Osteocyte (in vitro differentiated cells): ENCODE results near the gene SMTNL1. TPM values are rescaled to one million over a fixed set of nuclear protein-coding genes. Genes with fewer than 3 reads are reported as not detected.
A peak's percentile ranks its signal among the peaks of the same experiment; 100 is the strongest.

Source experiments
- DNase-seq: peaks from one replicate; pipeline ENCODE4 v3.0.0; 2021; ENCODE audit warnings: mixed read lengths; ENCODE audit not compliant: unreplicated experiment; ENCODE audit errors: extremely low spot score
- H3K27ac Mint-ChIP-seq: one replicate; pipeline ENCODE4 v1.8.0; 2021; ENCODE audit warnings: mild to moderate bottlenecking, mixed read lengths; ENCODE audit not compliant: unreplicated experiment
- H3K27me3 Mint-ChIP-seq: one replicate; pipeline ENCODE4 v1.8.0; 2021; ENCODE audit warnings: mixed read lengths; ENCODE audit not compliant: unreplicated experiment
- H3K36me3 Mint-ChIP-seq: one replicate; pipeline ENCODE4 v1.8.0; 2021; ENCODE audit warnings: mixed read lengths; ENCODE audit not compliant: unreplicated experiment
- H3K4me1 Mint-ChIP-seq: one replicate; pipeline ENCODE4 v1.8.0; 2021; ENCODE audit warnings: mixed read lengths; ENCODE audit not compliant: unreplicated experiment
- H3K4me3 Mint-ChIP-seq: one replicate; pipeline ENCODE4 v1.8.0; 2021; ENCODE audit warnings: mild to moderate bottlenecking, moderate library complexity, mixed read lengths; ENCODE audit not compliant: unreplicated experiment
- H3K9me3 Mint-ChIP-seq: one replicate; pipeline ENCODE4 v1.8.0; 2021; ENCODE audit warnings: mixed read lengths; ENCODE audit not compliant: unreplicated experiment
- CTCF ChIP-seq: fragments of 200-600 bp; sonication (generic); IDR thresholded peaks from 2 replicates; pipeline ENCODE4 v1.5.0; 2021; ENCODE audit warnings: antibody characterized with exemption, mild to moderate bottlenecking, moderate library complexity
- total RNA-seq: library from RNA; stranded (reverse); gene quantifications from 2 replicates; pipeline ENCODE4 v1.2.1, GENCODE V29; 2021

Gene SMTNL1
- total RNA-seq, 1 donor from 2014 or later, result not detected

- Mint-ChIP-seq H3K4me1 (peaks cover 18% of the 10 kb centered on the region), H3K27me3 (no peaks in the 10 kb centered on the region), H3K9me3 (no peaks in the 10 kb centered on the region), H3K36me3 (peaks cover 7% of the 10 kb centered on the region), H3K4me3 (no peak overlapping the region), H3K27ac (no peak overlapping the region)
- DNase-seq, result no peak
- no peak for TF ChIP-seq CTCF
Observed at GRCh38 chr11:57562596-57562995, 25.2 kb downstream of the SMTNL1 start.

- no peaks in the 10 kb centered on the region for H3K9me3 Mint-ChIP-seq
- H3K27me3 Mint-ChIP-seq, result no peaks in the 10 kb centered on the region
- H3K4me3 Mint-ChIP-seq, result peak overlapping the region; percentile 84
- H3K4me1 Mint-ChIP-seq, result peaks cover 26% of the 10 kb centered on the region
- no peaks in the 10 kb centered on the region for H3K36me3 Mint-ChIP-seq
- TF ChIP-seq CTCF, result no peak
- no peak for DNase-seq
- peak overlapping the region; percentile 93 for H3K27ac Mint-ChIP-seq
Observed at GRCh38 chr11:57566005-57566904, 28.9 kb downstream of the SMTNL1 start.

GRCh38 chr11:57566905-57567514 lies 29.6 kb downstream of the SMTNL1 start:
- no peak for DNase-seq
- TF ChIP-seq CTCF, result no peak
- Mint-ChIP-seq H3K4me1 (peaks cover 26% of the 10 kb centered on the region), H3K27me3 (no peaks in the 10 kb centered on the region), H3K9me3 (no peaks in the 10 kb centered on the region), H3K36me3 (no peaks in the 10 kb centered on the region), H3K27ac (peak overlapping the region; percentile 93), H3K4me3 (peak overlapping the region; percentile 84)

GRCh38 chr11:57567515-57568329 lies 30.3 kb downstream of the SMTNL1 start, which contains the start of gene UBE2L6:
TSS of gene UBE2L6 (minus strand) at chr11:57567672. CDS start at chr11:57567611, 61 bp downstream.
- peak; percentile 95 for TF ChIP-seq CTCF
- peak; percentile 93 for DNase-seq
- Mint-ChIP-seq H3K36me3 (no peaks in the 10 kb centered on the region), H3K27ac (peak within 1 kb of the TSS; percentile 93), H3K9me3 (no peaks in the 10 kb centered on the region), H3K27me3 (no peaks in the 10 kb centered on the region), H3K4me3 (peak within 1 kb of the TSS; percentile 97), H3K4me1 (peaks cover 26% of the 10 kb centered on the region)
